CD4-positive, alpha-beta T cell treated with Interleukin-6 for 4 hours (primary cell): Measurements from ENCODE around the gene RIPPLY2.
"Not testable (repeated sequence)": the region's sequence is repeated elsewhere in the genome, so short reads cannot be mapped to it uniquely, and the experiment has no call there.

ENCODE experiments used
- DNase-seq: peaks from one replicate; pipeline ENCODE4 v3.0.0-alpha.2; 2020; ENCODE audit warnings: mixed read lengths

The RIPPLY2 gene

GRCh38 chr6:83853178-83854000 is at the start of gene RIPPLY2:
RIPPLY2 (plus strand) TSS chr6:83853360; CDS start chr6:83853417, 57 bp downstream.
- no peak for DNase-seq

- not testable (repeated sequence) for DNase-seq
Measured at GRCh38 chr6:83803492-83803891, 49.7 kb upstream of the RIPPLY2 start.

- no peak for DNase-seq
Measured at GRCh38 chr6:83804886-83805285, 48.3 kb upstream of the RIPPLY2 start.

GRCh38 chr6:83808005-83808404 is 45.2 kb upstream of the RIPPLY2 start:
- DNase-seq, result no peak

- DNase-seq, result no peak
Measured at GRCh38 chr6:83808926-83809325, 44.2 kb upstream of the RIPPLY2 start.

- no peak for DNase-seq
Measured at GRCh38 chr6:83812595-83812994, 40.6 kb upstream of the RIPPLY2 start.

- DNase-seq, result no peak
Measured at GRCh38 chr6:83815631-83816272, 37.4 kb upstream of the RIPPLY2 start.

GRCh38 chr6:83822629-83823169 is 30.5 kb upstream of the RIPPLY2 start:
- no peak for DNase-seq

GRCh38 chr6:83824388-83824801 is 28.8 kb upstream of the RIPPLY2 start:
- no peak for DNase-seq

- no peak for DNase-seq
Measured at GRCh38 chr6:83824831-83825230, 28.3 kb upstream of the RIPPLY2 start.

GRCh38 chr6:83827050-83827449 is 26.1 kb upstream of the RIPPLY2 start:
- no peak for DNase-seq

GRCh38 chr6:83838727-83839126 is 14.4 kb upstream of the RIPPLY2 start:
- no peak for DNase-seq

GRCh38 chr6:83844170-83844569 is 9.0 kb upstream of the RIPPLY2 start:
- no peak for DNase-seq

GRCh38 chr6:83846291-83846690 is 6.9 kb upstream of the RIPPLY2 start:
- no peak for DNase-seq

- no peak for DNase-seq
Measured at GRCh38 chr6:83847179-83847578, 6.0 kb upstream of the RIPPLY2 start.

GRCh38 chr6:83849127-83849526 is 4.0 kb upstream of the RIPPLY2 start:
- DNase-seq, result no peak

- no peak for DNase-seq
Measured at GRCh38 chr6:83849610-83850009, 3.5 kb upstream of the RIPPLY2 start.

GRCh38 chr6:83852528-83853177 is 507 bp upstream of the RIPPLY2 start:
- DNase-seq, result no peak

- no peak for DNase-seq
Measured at GRCh38 chr6:83854001-83854501, 891 bp downstream of the RIPPLY2 start.

GRCh38 chr6:83854766-83855165 is 1.6 kb downstream of the RIPPLY2 start:
- no peak for DNase-seq

- peak; percentile 94 for DNase-seq
Measured at GRCh38 chr6:83859410-83860358, 6.5 kb downstream of the RIPPLY2 start, which contains the start of gene CYB5R4. CYB5R4 (plus strand) TSS chr6:83859689; CDS start chr6:83859783, 94 bp downstream.

GRCh38 chr6:83860359-83860755 is 7.2 kb downstream of the RIPPLY2 start:
- no peak for DNase-seq
